Coronary artery (tissue), 2 donors: ENCODE results near the gene SACS.
A peak's percentile ranks its signal among the peaks of the same experiment; 100 is the strongest.

Source experiments
- DNase-seq: peaks from one replicate; pipeline ENCODE4 v3.0.0-alpha.2; 2017; ENCODE audit warnings: low spot score
- H3K27ac ChIP-seq, 2 donors: fragments of 200-600 bp; sonication (generic); one replicate each; pipeline ENCODE4 v1.5.1; 2016 to 2019
- H3K4me3 ChIP-seq: fragments of 200-600 bp; sonication (generic); 2 replicates; pipeline ENCODE4 v1.5.1; 2016; ENCODE audit warnings: mild to moderate bottlenecking, moderate library complexity
- TF ChIP-seq, protein P1 (sequence below): fragments of 200-600 bp; sonication (generic); IDR thresholded peaks from one replicate; pipeline ENCODE4 v1.5.1; 2019; ENCODE audit warnings: antibody characterized with exemption

Gene SACS

DNA sequence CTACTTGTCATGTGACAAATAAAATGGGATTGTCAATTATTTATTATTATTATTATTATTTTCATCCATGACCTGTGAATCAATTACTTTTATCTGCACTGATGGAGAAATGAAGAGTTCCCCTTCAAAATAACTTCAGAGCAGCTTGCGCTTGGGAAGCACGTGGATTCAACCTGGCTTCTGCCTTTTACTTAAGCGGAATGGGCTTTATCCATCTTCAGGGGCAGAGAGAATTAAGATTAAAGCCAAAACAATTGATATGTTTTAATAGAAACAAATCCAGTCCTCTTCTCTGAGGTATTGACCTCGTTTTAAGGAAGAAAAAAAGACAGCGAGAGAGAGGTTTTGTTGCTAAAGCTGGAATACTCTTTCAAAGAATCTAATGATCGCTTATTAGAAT, 876 bp downstream of the SACS start:
- H3K4me3 ChIP-seq, result peak overlapping the region; percentile 76

DNA sequence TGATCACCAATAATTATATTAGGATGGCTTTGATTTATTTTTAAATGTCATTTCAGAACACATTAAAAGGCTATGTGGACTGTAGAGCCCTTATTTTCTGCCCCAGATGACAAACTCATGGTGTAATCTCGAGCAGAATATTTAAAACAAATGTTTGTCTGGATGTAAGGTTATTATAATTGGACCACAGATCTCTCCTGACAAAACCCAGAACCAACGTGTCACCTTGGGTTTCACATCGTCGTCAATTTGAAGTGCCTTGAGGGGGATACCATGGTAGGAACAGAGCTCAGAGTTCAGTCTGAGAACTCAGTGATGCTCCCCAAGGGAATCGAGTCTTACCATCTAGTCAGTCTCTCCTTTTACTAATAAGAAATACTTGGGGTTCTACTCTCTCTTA, 2.8 kb downstream of the SACS start:
- TF ChIP-seq, protein P1, sequence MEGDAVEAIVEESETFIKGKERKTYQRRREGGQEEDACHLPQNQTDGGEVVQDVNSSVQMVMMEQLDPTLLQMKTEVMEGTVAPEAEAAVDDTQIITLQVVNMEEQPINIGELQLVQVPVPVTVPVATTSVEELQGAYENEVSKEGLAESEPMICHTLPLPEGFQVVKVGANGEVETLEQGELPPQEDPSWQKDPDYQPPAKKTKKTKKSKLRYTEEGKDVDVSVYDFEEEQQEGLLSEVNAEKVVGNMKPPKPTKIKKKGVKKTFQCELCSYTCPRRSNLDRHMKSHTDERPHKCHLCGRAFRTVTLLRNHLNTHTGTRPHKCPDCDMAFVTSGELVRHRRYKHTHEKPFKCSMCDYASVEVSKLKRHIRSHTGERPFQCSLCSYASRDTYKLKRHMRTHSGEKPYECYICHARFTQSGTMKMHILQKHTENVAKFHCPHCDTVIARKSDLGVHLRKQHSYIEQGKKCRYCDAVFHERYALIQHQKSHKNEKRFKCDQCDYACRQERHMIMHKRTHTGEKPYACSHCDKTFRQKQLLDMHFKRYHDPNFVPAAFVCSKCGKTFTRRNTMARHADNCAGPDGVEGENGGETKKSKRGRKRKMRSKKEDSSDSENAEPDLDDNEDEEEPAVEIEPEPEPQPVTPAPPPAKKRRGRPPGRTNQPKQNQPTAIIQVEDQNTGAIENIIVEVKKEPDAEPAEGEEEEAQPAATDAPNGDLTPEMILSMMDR, result no peak
- Histone ChIP-seq H3K4me3 (peak overlapping the region; percentile 29), H3K27ac (peak overlapping the region in 1 of 2 donors; percentile 46)
- no peak for DNase-seq

More for the DNA sequence above, 876 bp downstream of the SACS start:
- DNase-seq, result no peak
- peak overlapping the region in 1 of 2 donors; percentile 13 for H3K27ac ChIP-seq
- TF ChIP-seq, protein P1, result no peak

DNA sequence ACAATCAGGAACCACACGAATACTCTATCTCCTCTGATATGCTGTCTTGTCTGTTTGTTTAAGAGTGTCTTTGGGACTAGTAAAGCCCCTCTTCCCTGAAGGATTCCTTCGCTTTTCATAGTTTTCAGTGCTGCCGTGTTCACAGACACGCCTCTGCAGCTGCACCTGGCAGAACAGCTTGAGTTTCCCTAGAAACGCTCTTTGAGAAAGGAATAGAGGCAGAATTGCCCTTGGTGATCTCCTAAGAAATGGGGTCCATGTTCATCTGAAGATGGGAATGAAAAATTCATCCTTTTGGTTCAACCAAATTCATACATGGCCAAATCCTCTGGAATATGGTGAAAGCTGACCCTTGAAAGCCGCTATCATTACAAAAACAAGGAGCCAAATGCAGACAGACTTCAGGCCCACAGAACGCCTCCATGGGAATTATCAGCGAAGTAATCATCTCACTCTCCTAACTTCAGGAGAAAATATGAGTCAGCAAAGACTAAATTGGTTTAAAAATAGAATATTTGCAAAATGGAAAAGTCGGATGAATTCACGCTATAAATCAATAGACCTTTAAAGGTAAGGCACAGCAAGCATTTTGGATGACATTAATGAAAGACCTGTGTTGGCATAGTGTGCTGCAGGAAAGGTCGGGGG, 5.5 kb downstream of the SACS start:
- peak overlapping the region; percentile 56 for H3K4me3 ChIP-seq
- TF ChIP-seq, protein P1, result no peak
- peak overlapping the region; percentile 73 to 89 for H3K27ac ChIP-seq
- no peak for DNase-seq

DNA sequence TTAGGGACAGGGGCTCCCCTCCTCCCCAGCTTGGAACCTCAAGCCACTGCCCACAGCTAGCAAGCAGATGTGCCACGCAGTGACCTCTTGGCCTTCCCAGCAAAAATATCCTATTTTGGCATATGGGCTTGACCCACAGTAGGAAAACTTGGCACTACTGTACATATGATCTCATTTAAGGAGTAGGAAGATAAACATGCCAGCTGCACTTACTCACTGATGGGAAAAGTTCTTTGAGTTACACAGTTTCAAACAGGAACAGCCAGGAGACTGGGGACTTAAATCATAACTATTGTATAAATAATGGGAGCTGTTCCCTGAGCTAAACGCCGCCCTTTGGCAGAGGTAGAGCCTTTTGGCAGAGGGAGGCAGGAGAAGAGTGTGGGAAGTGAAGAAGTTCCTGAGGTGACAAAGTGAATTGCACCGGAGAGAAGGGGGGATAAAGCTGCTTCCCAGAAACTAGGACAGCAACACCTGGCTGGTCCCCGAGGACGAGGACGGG, 6.1 kb downstream of the SACS start:
- TF ChIP-seq, protein P1, result no peak
- peak overlapping the region; percentile 73 to 89 for H3K27ac ChIP-seq
- peak overlapping the region; percentile 56 for H3K4me3 ChIP-seq
- no peak for DNase-seq

DNA sequence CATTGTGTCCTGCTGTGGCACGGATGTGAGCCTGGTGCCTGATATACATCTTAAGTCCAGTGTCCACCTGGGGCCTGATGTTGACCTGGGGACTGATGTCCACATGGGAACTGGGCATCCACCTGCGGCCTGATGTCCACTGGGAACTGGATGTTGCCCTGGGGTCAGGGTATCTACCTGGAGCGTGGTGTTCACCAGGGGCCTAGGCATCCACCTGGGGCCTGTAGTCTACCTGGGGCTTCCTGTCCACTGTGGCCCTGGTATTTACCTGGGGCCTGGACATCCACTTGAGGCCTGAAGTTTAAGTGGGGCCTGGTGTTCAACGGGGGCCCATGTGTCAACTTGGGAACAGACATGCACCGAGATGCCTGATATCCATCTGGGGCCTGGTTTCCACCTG, 11.9 kb downstream of the SACS start:
- Histone ChIP-seq H3K27ac (no peak overlapping the region), H3K4me3 (no peak overlapping the region)
- DNase-seq, result no peak
- TF ChIP-seq, protein P1, result no peak

DNA sequence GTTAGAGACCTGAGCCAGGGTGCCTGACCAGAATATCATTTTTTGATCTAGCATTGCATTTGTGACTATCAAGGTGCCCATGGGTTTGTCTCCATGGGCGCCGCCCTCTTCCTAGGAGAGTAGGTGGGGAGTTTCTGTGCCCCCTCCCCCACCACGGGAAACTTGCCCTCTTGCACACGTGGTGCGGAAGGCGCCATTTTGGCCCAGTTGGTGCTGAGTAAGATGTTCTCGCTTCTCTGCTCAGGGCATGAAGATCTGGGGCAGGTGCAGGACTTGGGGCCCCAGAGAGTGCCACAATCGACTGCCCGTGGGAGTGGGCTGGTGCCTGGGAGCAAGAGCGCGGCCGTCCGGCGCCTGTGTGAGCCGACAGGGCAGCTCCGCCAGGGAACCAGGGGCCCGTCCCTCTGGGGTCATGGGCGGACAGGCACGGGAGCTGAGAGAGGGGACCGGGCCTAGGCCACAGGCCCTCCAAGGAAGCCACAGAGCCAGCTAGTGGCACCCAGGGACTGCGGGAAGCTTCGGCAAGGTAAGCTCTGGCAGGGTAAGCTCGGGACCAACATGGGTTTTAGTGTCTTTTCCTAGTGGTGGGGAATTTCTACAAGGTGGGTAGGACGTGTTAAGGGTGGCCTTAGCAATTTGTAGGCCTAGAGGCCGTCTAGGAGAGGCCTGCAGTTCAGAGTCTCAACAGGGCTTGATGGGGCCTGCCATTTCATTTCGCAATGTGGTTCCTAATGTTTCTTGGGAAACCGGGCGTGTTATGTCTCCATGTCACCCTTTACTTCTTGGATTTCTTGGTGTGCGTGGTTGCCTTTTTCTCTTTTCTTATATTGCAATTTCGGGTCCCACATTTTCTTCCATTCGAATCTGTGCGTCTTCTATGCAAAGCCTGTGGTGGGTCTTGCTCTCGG, 14.5 kb downstream of the SACS start:
- Histone ChIP-seq H3K27ac (no peak overlapping the region), H3K4me3 (no peak overlapping the region)
- no peak for DNase-seq
- TF ChIP-seq, protein P1, result no peak
